ENCODE measurements around the gene ARHGAP36. TPM values are rescaled to one million over a fixed set of nuclear protein-coding genes. Genes with fewer than 3 reads are reported as not detected.

ARHGAP36 gene
- total RNA-seq, 4 donors from 2014 or later = not detected

DNA sequence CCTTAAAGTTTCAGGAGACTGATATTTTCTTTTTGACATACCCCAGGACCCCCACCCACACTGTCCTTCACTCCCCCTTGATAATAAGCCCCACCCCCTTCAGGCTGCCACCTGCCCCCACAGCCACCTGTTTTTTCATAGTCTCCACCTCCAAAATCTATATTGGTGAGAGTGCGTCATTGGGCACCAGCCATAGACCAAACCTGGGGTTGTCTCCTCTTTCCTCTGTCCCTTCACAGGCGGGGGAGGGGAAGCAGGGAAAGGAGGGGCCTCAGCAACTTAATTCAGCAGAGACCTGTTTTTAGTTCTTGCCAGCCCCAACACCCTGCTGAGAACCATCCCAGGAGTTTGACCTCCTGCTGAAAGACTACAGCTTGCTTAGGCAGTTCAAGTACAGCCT is 1.1 kb downstream of the ARHGAP36 start:
- TF ChIP-seq, protein P1, sequence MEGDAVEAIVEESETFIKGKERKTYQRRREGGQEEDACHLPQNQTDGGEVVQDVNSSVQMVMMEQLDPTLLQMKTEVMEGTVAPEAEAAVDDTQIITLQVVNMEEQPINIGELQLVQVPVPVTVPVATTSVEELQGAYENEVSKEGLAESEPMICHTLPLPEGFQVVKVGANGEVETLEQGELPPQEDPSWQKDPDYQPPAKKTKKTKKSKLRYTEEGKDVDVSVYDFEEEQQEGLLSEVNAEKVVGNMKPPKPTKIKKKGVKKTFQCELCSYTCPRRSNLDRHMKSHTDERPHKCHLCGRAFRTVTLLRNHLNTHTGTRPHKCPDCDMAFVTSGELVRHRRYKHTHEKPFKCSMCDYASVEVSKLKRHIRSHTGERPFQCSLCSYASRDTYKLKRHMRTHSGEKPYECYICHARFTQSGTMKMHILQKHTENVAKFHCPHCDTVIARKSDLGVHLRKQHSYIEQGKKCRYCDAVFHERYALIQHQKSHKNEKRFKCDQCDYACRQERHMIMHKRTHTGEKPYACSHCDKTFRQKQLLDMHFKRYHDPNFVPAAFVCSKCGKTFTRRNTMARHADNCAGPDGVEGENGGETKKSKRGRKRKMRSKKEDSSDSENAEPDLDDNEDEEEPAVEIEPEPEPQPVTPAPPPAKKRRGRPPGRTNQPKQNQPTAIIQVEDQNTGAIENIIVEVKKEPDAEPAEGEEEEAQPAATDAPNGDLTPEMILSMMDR (IDR thresholded peaks at IDR 0.05) = no peak
- DNase-seq (ENCODE audit: low spot score) (no peak), ATAC-seq (ENCODE audit: low FRiP score) (no peak)

DNA sequence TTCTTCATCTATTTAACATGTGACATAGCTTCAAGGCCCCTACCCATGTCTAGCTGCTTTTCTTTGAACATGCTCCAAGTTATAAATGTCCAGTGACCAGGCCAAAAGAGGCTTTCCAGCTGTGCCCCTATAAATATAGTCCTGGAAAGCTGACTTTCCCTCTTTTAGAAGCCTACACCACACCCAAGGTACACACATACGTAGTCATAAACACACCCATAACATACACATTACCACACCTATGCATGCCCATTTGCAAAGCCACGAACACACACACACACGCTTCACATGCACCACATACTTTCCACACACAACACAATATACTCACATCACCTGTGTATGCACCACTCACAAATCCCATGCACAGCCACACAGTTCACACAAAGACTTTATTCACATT is 2.0 kb downstream of the ARHGAP36 start:
- DNase-seq (ENCODE audit: low spot score) (no peak), ATAC-seq (ENCODE audit: low FRiP score) (no peak)
- TF ChIP-seq, protein P1 (IDR thresholded peaks at IDR 0.05) = no peak

DNA sequence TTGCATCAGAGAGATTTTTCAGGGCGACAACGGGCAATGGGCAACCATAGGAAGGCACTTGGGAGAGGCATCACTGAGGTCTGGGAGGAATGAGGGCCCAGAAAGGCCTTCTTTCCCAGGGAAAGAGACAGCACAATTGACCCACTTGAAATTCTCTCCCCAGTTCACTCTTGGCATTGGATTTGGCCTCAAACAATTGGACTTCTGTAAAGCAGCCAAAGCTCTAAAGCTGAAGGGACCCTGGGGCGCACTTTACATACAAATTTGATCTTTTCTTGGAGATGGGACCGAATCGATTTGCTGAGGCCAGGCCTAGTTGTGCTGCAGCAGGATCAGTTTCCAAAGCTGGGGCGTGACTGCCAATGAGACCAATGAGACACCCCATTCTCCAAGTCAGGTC is 3.2 kb downstream of the ARHGAP36 start:
- ATAC-seq (ENCODE audit: low FRiP score) (no peak), DNase-seq (ENCODE audit: low spot score) (no peak)
- TF ChIP-seq, protein P1 (IDR thresholded peaks at IDR 0.05) = no peak

- TF ChIP-seq, protein P1 (IDR thresholded peaks at IDR 0.05) = no peak
- ATAC-seq (ENCODE audit: low FRiP score) (no peak), DNase-seq (ENCODE audit: low spot score) (no peak)
Measured at GRCh38 chrX:131063613-131064012, 5.5 kb downstream of the ARHGAP36 start.

DNA sequence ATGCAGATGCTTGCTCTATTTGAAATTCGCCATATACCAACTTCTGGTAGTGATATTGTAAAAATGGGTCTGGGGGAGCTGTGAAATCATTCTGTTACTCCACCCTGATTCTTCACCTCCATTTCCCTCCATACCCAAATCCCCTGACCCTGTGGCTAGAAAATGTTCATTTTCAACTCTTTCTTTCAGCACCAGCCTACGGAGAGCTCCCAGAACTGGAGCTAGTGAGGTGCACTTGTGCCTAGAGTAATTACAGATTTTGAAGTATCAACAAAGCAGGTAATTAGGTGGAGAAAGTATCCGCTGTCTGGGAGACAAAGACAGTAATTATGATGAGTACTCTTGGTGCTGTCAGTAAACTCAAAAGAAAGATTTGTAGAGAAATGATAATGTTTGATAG is 8.1 kb downstream of the ARHGAP36 start:
- DNase-seq (ENCODE audit: low spot score) (no peak), ATAC-seq (ENCODE audit: low FRiP score) (no peak)
- TF ChIP-seq, protein P1 (IDR thresholded peaks at IDR 0.05) = no peak

GRCh38 chrX:131067216-131067615 is 9.1 kb downstream of the ARHGAP36 start:
- TF ChIP-seq, protein P1 (IDR thresholded peaks at IDR 0.05) = no peak
- no peak for DNase-seq (ENCODE audit: low spot score)
- ATAC-seq (ENCODE audit: low FRiP score) = no peak

DNA sequence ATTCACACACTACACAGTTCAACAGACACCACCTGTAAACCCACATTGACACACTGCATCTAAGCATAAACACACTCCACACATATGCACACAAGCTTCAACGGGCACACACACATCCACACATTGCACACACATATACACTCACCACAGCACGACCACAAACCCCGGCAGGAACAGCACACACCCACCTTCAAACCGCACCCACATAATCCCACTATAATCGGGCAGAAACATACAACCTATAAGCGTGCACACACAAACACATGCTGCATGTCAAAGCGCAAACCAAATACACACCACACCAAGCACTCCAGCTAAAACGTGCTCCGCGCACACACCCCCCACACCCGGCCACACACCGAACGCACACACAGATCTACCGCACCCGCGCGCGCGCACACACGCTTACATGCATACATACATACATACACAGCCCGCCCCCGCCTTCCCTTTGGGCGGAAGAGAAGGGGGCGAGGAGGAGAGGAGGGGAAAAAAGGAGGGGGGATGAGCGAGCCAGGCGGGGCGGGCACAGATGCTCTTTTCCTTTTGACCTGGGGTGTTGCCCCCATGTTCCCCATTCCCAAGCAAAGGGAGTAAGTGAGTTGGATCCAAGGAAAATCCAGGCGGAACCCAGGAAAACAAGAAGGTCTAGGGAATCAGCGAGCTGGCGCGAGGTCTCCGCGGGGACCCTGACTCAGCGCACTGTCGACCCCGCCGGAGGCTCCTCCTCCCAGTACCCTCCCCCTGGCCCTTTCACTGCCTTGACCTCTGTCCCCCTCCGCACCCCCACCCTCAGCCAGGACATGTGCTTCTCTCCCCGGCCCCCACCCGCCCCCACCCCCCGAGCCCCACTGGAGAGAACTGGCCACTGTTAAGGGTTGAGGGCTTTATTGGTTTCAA is 9.9 kb downstream of the ARHGAP36 start:
- TF ChIP-seq, protein P1 (IDR thresholded peaks at IDR 0.05) = no peak
- DNase-seq (ENCODE audit: low spot score) (no peak), ATAC-seq (ENCODE audit: low FRiP score) (no peak)
